K562 (cell line): Measurements from ENCODE around the gene NOL4. TPM values are rescaled to one million over a fixed set of nuclear protein-coding genes. Genes with fewer than 3 reads are reported as not detected.

Experiments
- ATAC-seq: fragments of 200-7000 bp; cut with Tn5 transposase; 3 replicates; pipeline ENCODE4 v1.9.1; 2020; ENCODE audit warnings: moderate library complexity
- BruUV-seq: library from RNA; stranded (reverse); fragments of 400-500 nt; replicated peaks from 2 replicates; lab custom pipeline; 2021; lab: Mats Ljungman, UMichigan
- CTCF ChIA-PET: fragments of 300-600 bp; formaldehyde crosslinking; extraction: SDS; loops from one replicate; lab custom pipeline; 2021; ENCODE audit warnings: low intra/inter-chr PET ratio; lab: Yijun Ruan, JAX
- POLR2A ChIA-PET: fragments of 300-600, 350-650 bp; sonication (Branson Sonifier 250); formaldehyde crosslinking; extraction: SDS; loops from one replicate; lab custom pipeline; 2021; ENCODE audit warnings: antibody characterized with exemption, inconsistent platforms; lab: Yijun Ruan, JAX
- DNase-seq, 4 experiments: peaks; one replicate each; pipeline versions ENCODE4 v3.0.0 to v3.0.0-alpha.2; 2011 to 2018; ENCODE audit warnings: low spot score in 3 of 4, mixed read lengths in 3 of 4; ENCODE audit errors: extremely low read depth in 1 of 4
- FAIRE-seq: peaks from 2 replicates; lab custom pipeline; 2011; peaks lifted over from hg19 to GRCh38; lab: Jason Lieb, UNC
- H2AFZ ChIP-seq: 2 replicates; pipeline ENCODE4 v1.6.0; 2011; ENCODE audit warnings: low read depth, low read length, control low read depth, inconsistent platforms
- H3K27ac ChIP-seq: fragments of 200-600 bp; 3 replicates; pipeline ENCODE4 v1.8.0; 2011; ENCODE audit warnings: low read depth, mild to moderate bottlenecking, control low read depth, inconsistent platforms, low read length, moderate library complexity, mixed read lengths; ENCODE audit errors: extremely low read depth
- H3K27me3 ChIP-seq, 2 experiments: fragments of 300-600 bp in 1 of 2; 2 replicates in 1 of 2; 3 replicates in 1 of 2; pipeline versions ENCODE4 v1.6.0 to v1.8.0; 2011; ENCODE audit warnings: inconsistent platforms in 2 of 2, low read length in 2 of 2, mild to moderate bottlenecking in 1 of 2, mixed read lengths in 1 of 2, moderate library complexity in 1 of 2; ENCODE audit not compliant: control insufficient read depth in 2 of 2, insufficient read depth in 2 of 2
- H3K36me3 ChIP-seq: fragments of 300-600 bp; 3 replicates; pipeline ENCODE4 v1.8.0; 2011; ENCODE audit warnings: mild to moderate bottlenecking, low read length, inconsistent platforms; ENCODE audit not compliant: control insufficient read depth, insufficient read depth
- H3K4me1 ChIP-seq, 2 experiments: fragments of 200-600 bp in 1 of 2; replicated peaks in 1 of 2; 2 replicates in 1 of 2; 3 replicates in 1 of 2; pipeline versions ENCODE4 v1.5.1 to v1.8.0; 2011; ENCODE audit warnings: inconsistent platforms in 2 of 2, low read length in 2 of 2, mild to moderate bottlenecking in 1 of 2, mixed read lengths in 1 of 2, moderate library complexity in 1 of 2; ENCODE audit not compliant: control insufficient read depth in 2 of 2, insufficient read depth in 2 of 2
- H3K4me2 ChIP-seq: 2 replicates; pipeline ENCODE4 v1.6.1; 2011; ENCODE audit warnings: low read length, control low read depth, inconsistent platforms, mixed read lengths; ENCODE audit not compliant: insufficient read depth
- H3K4me3 ChIP-seq: fragments of 200-600 bp; sonication (generic), shearing (Covaris generic); 2 replicates; pipeline ENCODE4 v1.5.1; 2016; ENCODE audit warnings: control low read depth, inconsistent platforms
- H3K79me2 ChIP-seq: fragments of 200-600 bp; 3 replicates; pipeline ENCODE4 v1.8.0; 2011; ENCODE audit warnings: low read length, inconsistent platforms; ENCODE audit not compliant: control insufficient read depth, insufficient read depth
- H3K9ac ChIP-seq, 2 experiments: 2 replicates each; pipeline versions ENCODE4 v1.6.0 to v1.6.1; 2011; ENCODE audit warnings: low read depth in 2 of 2, low read length in 2 of 2, control low read depth in 1 of 2, inconsistent platforms in 1 of 2, mild to moderate bottlenecking in 1 of 2, mixed read lengths in 1 of 2; ENCODE audit not compliant: insufficient read depth in 1 of 2
- H3K9me1 ChIP-seq: one replicate; pipeline ENCODE4 v1.6.0; 2011; ENCODE audit warnings: inconsistent platforms, mild to moderate bottlenecking, low read length, moderate library complexity; ENCODE audit not compliant: control insufficient read depth, insufficient read depth
- H3K9me3 ChIP-seq: replicated peaks from 2 replicates; pipeline ENCODE4 v1.5.1; 2011; ENCODE audit warnings: low read depth, low read length, inconsistent platforms; ENCODE audit not compliant: control insufficient read depth, insufficient read depth
- H4K20me1 ChIP-seq: replicated peaks from 2 replicates; pipeline ENCODE4 v1.6.1; 2011; ENCODE audit warnings: low read length, inconsistent platforms, mixed read lengths; ENCODE audit not compliant: control insufficient read depth, insufficient read depth
- CBX3 ChIP-seq, 2 experiments: IDR thresholded peaks; 1 replicate in 1 of 2; 2 replicates in 1 of 2; pipeline ENCODE4 v1.6.1; 2012; ENCODE audit warnings: inconsistent platforms in 2 of 2, low read length in 2 of 2, borderline replicate concordance in 1 of 2, control low read depth in 1 of 2
- CCAR2 ChIP-seq: fragments of 200-400 bp; formaldehyde crosslinking; IDR thresholded peaks from 2 replicates; pipeline ENCODE4 v1.6.1; 2017; ENCODE audit warnings: mild to moderate bottlenecking, low read depth, low read length
- GABPB2 ChIP-seq: fragments of 250-450 bp; sonication (Bioruptor Pico); conservative IDR thresholded peaks from 2 replicates; pipeline ENCODE4 v1.5.1; 2021; ENCODE audit warnings: mild to moderate bottlenecking
- NR2F6 ChIP-seq: fragments of 450-650 bp; formaldehyde crosslinking; IDR thresholded peaks from 2 replicates; pipeline ENCODE4 v1.4.0; 2020; ENCODE audit warnings: mild to moderate bottlenecking
- TARDBP ChIP-seq: fragments of 450-650 bp; IDR thresholded peaks from 2 replicates; pipeline ENCODE4 v1.6.1; 2016
- TFAM ChIP-seq: fragments of 250-450 bp; sonication (Bioruptor Pico); conservative IDR thresholded peaks from 2 replicates; pipeline ENCODE4 v1.5.0; 2021; ENCODE audit warnings: mild to moderate bottlenecking, moderate library complexity
- ZBTB40 ChIP-seq, 2 experiments: fragments of 450-650 bp in 1 of 2; sonication (generic) in 1 of 2; formaldehyde crosslinking in 1 of 2; IDR thresholded peaks; 2 replicates each; pipeline versions ENCODE4 v1.7.1 to v1.9.0; 2016 to 2022; ENCODE audit warnings: inconsistent platforms in 1 of 2, mild to moderate bottlenecking in 1 of 2, missing genetic modification reagents in 1 of 2
- ZBTB8A ChIP-seq: fragments of 450-650 bp; IDR thresholded peaks from 2 replicates; pipeline ENCODE4 v1.6.1; 2018; ENCODE audit warnings: mild to moderate bottlenecking, moderate library complexity; ENCODE audit not compliant: partially characterized antibody
- ZEB2 ChIP-seq: fragments of 450-650 bp; IDR thresholded peaks from 2 replicates; pipeline ENCODE4 v1.6.1; 2016
- ZNF274 ChIP-seq: IDR thresholded peaks from 2 replicates; pipeline ENCODE4 v1.6.1; 2011; ENCODE audit warnings: low read depth, mild to moderate bottlenecking, low read length, moderate library complexity, borderline replicate concordance
- ZNF57 ChIP-seq: fragments of 450-650 bp; formaldehyde crosslinking; IDR thresholded peaks from 2 replicates; pipeline ENCODE4 v1.4.0; 2020; ENCODE audit warnings: mild to moderate bottlenecking, moderate library complexity
- WGBS: fragments of 100-300 bp; shearing (Covaris generic); methylation state at CpG from one replicate; pipeline ENCODE4 v1.1.6; 2016; ENCODE audit warnings: low coverage, mixed read lengths; ENCODE audit not compliant: insufficient coverage; ENCODE audit errors: missing lambda C conversion rate; 5-methylcytosine and 5-hydroxymethylcytosine counted together
- in situ Hi-C: fragments of 300-500 bp; cut with MboI; formaldehyde crosslinking; loops from 4 replicates; pipeline ENCODE4 v1.15.0; 2018; ENCODE audit warnings: inconsistent platforms, mixed read lengths
- intact Hi-C: fragments of 100-400 bp; cut with micrococcal nuclease; formaldehyde crosslinking; loops from 2 replicates; pipeline ENCODE4 v1.14.2; 2022
- polyA plus RNA-seq, 8 experiments: library from polyadenylated mRNA; depleted of rRNA in 4 of 8; stranded (reverse) in 5 of 8; unstranded in 3 of 8; fragments of >200 nt; fragmentation: Nextera tagmentation in 2 of 8; fragmentation: Illumina TruSeq in 1 of 8; extraction: Ambion mirVana in 2 of 8; extraction: Trizol in 1 of 8; gene quantifications; 2 replicates each; pipeline versions ENCODE4 v1.2.1 to v1.2.3, GENCODE V29; 2011 to 2014; ENCODE audit warnings: inconsistent platforms in 1 of 8, missing spikeins in 1 of 8
- total RNA-seq, 7 experiments: library from RNA; depleted of rRNA in 6 of 7; stranded (reverse); fragments of >200 nt in 6 of 7; fragmentation: Illumina TruSeq in 2 of 7; extraction: Trizol in 2 of 7; gene quantifications; 2 replicates each; pipeline versions ENCODE4 v1.2.1 to v1.2.3, GENCODE V29; 2011 to 2021; ENCODE audit warnings: low replicate concordance in 1 of 7

The NOL4 gene
- total and polyA plus RNA-seq, 9 of the 15 experiments (the other 6 are each of a cell fraction or from before 2014, with no cell fraction given): not detected

DNA sequence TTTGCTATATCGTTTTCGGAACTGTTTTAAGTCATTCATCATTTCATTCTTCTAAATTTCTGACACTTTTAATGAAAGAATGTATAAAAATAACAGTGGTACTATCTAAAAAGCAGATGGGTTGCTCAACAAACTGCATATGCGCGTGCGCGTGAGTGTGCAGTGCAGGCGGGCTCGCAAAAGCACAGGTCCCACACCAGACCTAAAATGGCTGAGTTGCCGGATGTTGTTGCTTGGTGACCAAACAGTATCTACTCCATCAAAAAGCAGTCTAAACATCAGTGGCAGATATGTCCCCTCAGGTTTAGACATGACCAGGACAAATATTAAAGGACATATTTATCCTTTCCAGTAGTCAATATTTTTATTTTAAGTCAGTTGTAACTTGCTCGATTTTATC, 5.1 kb downstream of the NOL4 start:
- no peak overlapping the region for H3K4me2 ChIP-seq
- no peaks in the 10 kb centered on the region for H4K20me1 ChIP-seq
- H3K36me3 ChIP-seq: no peaks in the 10 kb centered on the region
- H3K27me3 ChIP-seq: no peaks in the 10 kb centered on the region
- TF ChIP-seq TARDBP: no peak
- TF ChIP-seq TFAM (CRISPR knock-in tag): no peak
- TF ChIP-seq ZNF57 (CRISPR knock-in tag): no peak
- TF ChIP-seq CCAR2: no peak
- no peak for TF ChIP-seq GABPB2 (CRISPR knock-in tag)
- TF ChIP-seq CBX3 (IDR thresholded peaks at IDR 0.05; ENCODE audit: borderline replicate concordance in 1 of 2, low read length in 2 of 2): no peak
- TF ChIP-seq ZNF274: no peak
- no peak for TF ChIP-seq ZBTB8A
- no peak for TF ChIP-seq ZEB2
- TF ChIP-seq NR2F6 (CRISPR knock-in tag): no peak
- no peak for TF ChIP-seq ZBTB40 (IDR thresholded peaks at IDR 0.05)
- no peak for TF ChIP-seq ZBTB40 (CRISPR knock-in tag; IDR thresholded peaks at IDR 0.05)
- no peaks in the 10 kb centered on the region for H3K9me3 ChIP-seq
- intact Hi-C loops (no loop called here), in situ Hi-C loops (loop anchor here (10.0 kb wide), 1 partner anchor 65 kb away; no protein-coding TSS in a partner anchor)
- ChIA-PET POLR2A (no interaction called here), CTCF (no interaction called here)
- H3K27ac ChIP-seq: no peak overlapping the region
- BruUV-seq: no TSS peak
- H3K4me1 ChIP-seq: peaks cover 0 to 6% of the 10 kb centered on the region in 2 experiments; a peak in 1 of 5 replicates
- no peak for FAIRE-seq
- no peak for DNase-seq
- no peak overlapping the region for H3K9ac ChIP-seq
- no peaks in the 10 kb centered on the region for H3K79me2 ChIP-seq
- H3K9me1 ChIP-seq: no peaks in the 10 kb centered on the region
- H2AFZ ChIP-seq: no peak overlapping the region
- no peak overlapping the region for H3K4me3 ChIP-seq
- no peak for ATAC-seq
- WGBS: 4% methylated on average over 10 of the region's 10 CpGs
